Gastroesophageal sphincter (tissue), 4 donors: ENCODE measurements around the gene TAF11L12. TPM values are rescaled to one million over a fixed set of nuclear protein-coding genes. Genes with fewer than 3 reads are reported as not detected.
"Not testable (repeated sequence)": the region's sequence is repeated elsewhere in the genome, so short reads cannot be mapped to it uniquely, and the experiment has no call there.

Experiments
- ATAC-seq: fragments of 150-250 bp; one replicate; pipeline ENCODE4 v1.9.1; 2016; ENCODE audit warnings: mild to moderate bottlenecking, moderate library complexity
- H3K27ac ChIP-seq, 4 donors: fragments of 200-600 bp; sonication (generic) in 3 of 4; 1 replicate in 3 of 4; 2 replicates in 1 of 4; pipeline ENCODE4 v1.5.1; 2016 to 2019
- H3K27me3 ChIP-seq: fragments of 200-600 bp; sonication (generic); one replicate; pipeline ENCODE4 v1.5.1; 2019
- H3K36me3 ChIP-seq, 2 donors: fragments of 200-600 bp; sonication (generic); one replicate each; pipeline ENCODE4 v1.5.1; 2019; ENCODE audit warnings: control low read depth in 1 of 2
- H3K4me1 ChIP-seq, 3 donors: fragments of 200-600 bp; sonication (generic); 1 replicate in 2 of 3; 2 replicates in 1 of 3; pipeline ENCODE4 v1.5.1; 2016 to 2019; ENCODE audit warnings: control low read depth in 2 of 3
- H3K4me3 ChIP-seq, 2 donors: fragments of 200-600 bp; sonication (generic); one replicate each; pipeline ENCODE4 v1.5.1; 2019; ENCODE audit warnings: mild to moderate bottlenecking in 1 of 2, moderate library complexity in 1 of 2
- H3K9me3 ChIP-seq, 3 donors: fragments of 200-600 bp; sonication (generic); one replicate each; pipeline ENCODE4 v1.5.1; 2017 to 2019; ENCODE audit warnings: control low read depth in 2 of 3
- EP300 ChIP-seq: sonication (generic); formaldehyde crosslinking; IDR thresholded peaks from one replicate; pipeline ENCODE4 v1.6.1; 2017; ENCODE audit warnings: antibody characterized with exemption, mild to moderate bottlenecking
- POLR2A ChIP-seq, 2 donors: fragments of 450-650 bp; IDR thresholded peaks; one replicate each; pipeline ENCODE4 v1.6.1; 2017; ENCODE audit warnings: antibody characterized with exemption in 2 of 2, mild to moderate bottlenecking in 2 of 2, moderate library complexity in 1 of 2
- POLR2AphosphoS5 ChIP-seq: sonication (generic); formaldehyde crosslinking; IDR thresholded peaks from one replicate; pipeline ENCODE4 v1.6.1; 2017; ENCODE audit warnings: antibody characterized with exemption
- WGBS, 2 donors: methylation state at CpG; one replicate each; pipeline ENCODE4 v1.1.5; 2018; ENCODE audit warnings: low coverage in 1 of 2; 5-methylcytosine and 5-hydroxymethylcytosine counted together
- total RNA-seq, 4 donors: library from RNA; depleted of rRNA; stranded (reverse); fragments of >200 nt; gene quantifications; one replicate each; pipeline ENCODE4 v1.1.0, GENCODE V29; 2016
- TF ChIP-seq, protein P1 (sequence below), 4 experiments: fragments of 200-600 bp in 2 of 4; fragments of 450-650 bp in 2 of 4; sonication (generic) in 1 of 4; IDR thresholded peaks; one replicate each; pipeline ENCODE4 v1.5.1; 2017 to 2019; ENCODE audit warnings: antibody characterized with exemption in 4 of 4, mild to moderate bottlenecking in 2 of 4, moderate library complexity in 2 of 4

Gene TAF11L12
- total RNA-seq, 4 donors from 2014 or later: not detected

GRCh38 chr5:17614872-17615605 lies 4.8 kb downstream of the TAF11L12 start:
- H3K9me3 ChIP-seq: no peaks in the 10 kb centered on the region
- 60 to 93% methylated on average over 1 to 4 of the region's 17 CpGs for WGBS, 2 donors
- no peak overlapping the region for H3K4me3 ChIP-seq
- H3K27ac ChIP-seq: no peak overlapping the region
- ATAC-seq: no peak
- no peaks in the 10 kb centered on the region for H3K27me3 ChIP-seq
- TF ChIP-seq EP300 (no peak), POLR2AphosphoS5 (no peak), POLR2A (IDR thresholded peaks at IDR 0.05) (no peak)
- TF ChIP-seq, protein P1, sequence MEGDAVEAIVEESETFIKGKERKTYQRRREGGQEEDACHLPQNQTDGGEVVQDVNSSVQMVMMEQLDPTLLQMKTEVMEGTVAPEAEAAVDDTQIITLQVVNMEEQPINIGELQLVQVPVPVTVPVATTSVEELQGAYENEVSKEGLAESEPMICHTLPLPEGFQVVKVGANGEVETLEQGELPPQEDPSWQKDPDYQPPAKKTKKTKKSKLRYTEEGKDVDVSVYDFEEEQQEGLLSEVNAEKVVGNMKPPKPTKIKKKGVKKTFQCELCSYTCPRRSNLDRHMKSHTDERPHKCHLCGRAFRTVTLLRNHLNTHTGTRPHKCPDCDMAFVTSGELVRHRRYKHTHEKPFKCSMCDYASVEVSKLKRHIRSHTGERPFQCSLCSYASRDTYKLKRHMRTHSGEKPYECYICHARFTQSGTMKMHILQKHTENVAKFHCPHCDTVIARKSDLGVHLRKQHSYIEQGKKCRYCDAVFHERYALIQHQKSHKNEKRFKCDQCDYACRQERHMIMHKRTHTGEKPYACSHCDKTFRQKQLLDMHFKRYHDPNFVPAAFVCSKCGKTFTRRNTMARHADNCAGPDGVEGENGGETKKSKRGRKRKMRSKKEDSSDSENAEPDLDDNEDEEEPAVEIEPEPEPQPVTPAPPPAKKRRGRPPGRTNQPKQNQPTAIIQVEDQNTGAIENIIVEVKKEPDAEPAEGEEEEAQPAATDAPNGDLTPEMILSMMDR (IDR thresholded peaks at IDR 0.05): no peak
- H3K4me1 ChIP-seq: no peaks in the 10 kb centered on the region
- no peaks in the 10 kb centered on the region for H3K36me3 ChIP-seq

DNA sequence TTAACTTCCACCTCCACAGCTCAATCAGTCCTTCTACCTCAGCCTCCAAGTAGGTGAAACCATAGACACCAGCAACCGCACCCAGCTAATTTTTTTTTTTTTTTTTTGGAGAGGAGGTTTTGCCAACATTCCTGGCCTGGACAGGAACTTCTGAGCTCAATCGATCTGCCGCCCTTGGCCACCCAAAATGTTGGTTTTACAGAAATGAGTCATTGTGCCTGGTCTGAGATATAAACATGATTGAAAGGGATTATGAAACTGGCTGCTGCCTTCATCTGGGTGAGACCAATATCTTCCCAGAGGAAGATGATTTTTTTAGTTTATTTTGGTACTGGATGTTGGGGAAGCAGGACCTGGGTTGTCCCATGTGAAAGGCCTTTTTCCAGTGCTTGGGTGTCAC lies 9.2 kb downstream of the TAF11L12 start:
- H3K4me3 ChIP-seq: no peak overlapping the region
- no peaks in the 10 kb centered on the region for H3K27me3 ChIP-seq
- H3K27ac ChIP-seq: no peak overlapping the region
- TF ChIP-seq POLR2AphosphoS5: no peak
- no peak for ATAC-seq
- 95 to 100% methylated on average over 1 to 3 of the region's 3 CpGs for WGBS, 2 donors
- H3K36me3 ChIP-seq: no peaks in the 10 kb centered on the region
- no peaks in the 10 kb centered on the region for H3K4me1 ChIP-seq
- H3K9me3 ChIP-seq: no peaks in the 10 kb centered on the region

DNA sequence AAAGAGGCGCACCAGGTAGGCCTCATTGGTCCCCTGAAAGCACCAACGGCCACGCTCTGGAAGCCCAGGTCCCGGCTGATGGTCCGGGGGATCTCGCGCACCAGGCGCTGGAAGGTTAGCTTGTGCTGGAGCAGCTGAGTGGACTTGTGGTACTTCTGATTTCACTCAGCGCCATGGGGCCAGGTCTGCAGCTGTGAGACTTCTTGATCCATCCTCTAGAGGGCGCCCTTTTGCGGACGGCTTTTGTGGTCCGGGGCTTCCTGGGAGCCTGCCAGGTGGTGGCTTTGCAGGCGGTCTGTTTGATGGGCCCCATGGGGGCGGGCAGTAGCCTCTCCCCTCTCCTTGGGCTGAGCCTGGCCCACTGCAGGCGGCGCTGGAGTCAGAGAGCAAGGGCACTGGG lies 10.4 kb downstream of the TAF11L12 start:
- no peaks in the 10 kb centered on the region for H3K27me3 ChIP-seq
- H3K36me3 ChIP-seq: no peaks in the 10 kb centered on the region
- no CpG with 5 or more reads among the region's 17 CpGs for WGBS, 2 donors
- no peaks in the 10 kb centered on the region for H3K4me1 ChIP-seq
- ATAC-seq: no peak
- TF ChIP-seq, protein P1 (IDR thresholded peaks at IDR 0.05): no peak
- TF ChIP-seq POLR2A (IDR thresholded peaks at IDR 0.05): no peak
- TF ChIP-seq POLR2AphosphoS5: no peak
- TF ChIP-seq EP300: no peak
- H3K27ac ChIP-seq: no peak overlapping the region
- H3K4me3 ChIP-seq: no peak overlapping the region
- no peaks in the 10 kb centered on the region for H3K9me3 ChIP-seq

- Histone ChIP-seq H3K9me3 (no peaks in the 10 kb centered on the region), H3K27ac (no peak overlapping the region), H3K36me3 (no peaks in the 10 kb centered on the region), H3K4me1 (no peaks in the 10 kb centered on the region), H3K27me3 (no peaks in the 10 kb centered on the region), H3K4me3 (no peak overlapping the region)
- WGBS, 2 donors: 100% methylated on average over 2 of the region's 11 CpGs; no CpG with 5 or more reads in 1 of the 2 donors
- TF ChIP-seq, protein P1 (IDR thresholded peaks at IDR 0.05): no peak
- TF ChIP-seq POLR2A (IDR thresholded peaks at IDR 0.05): no peak
- TF ChIP-seq POLR2AphosphoS5: no peak
- TF ChIP-seq EP300: no peak
- no peak for ATAC-seq
Measured at GRCh38 chr5:17625686-17626085, 15.5 kb downstream of the TAF11L12 start.

DNA sequence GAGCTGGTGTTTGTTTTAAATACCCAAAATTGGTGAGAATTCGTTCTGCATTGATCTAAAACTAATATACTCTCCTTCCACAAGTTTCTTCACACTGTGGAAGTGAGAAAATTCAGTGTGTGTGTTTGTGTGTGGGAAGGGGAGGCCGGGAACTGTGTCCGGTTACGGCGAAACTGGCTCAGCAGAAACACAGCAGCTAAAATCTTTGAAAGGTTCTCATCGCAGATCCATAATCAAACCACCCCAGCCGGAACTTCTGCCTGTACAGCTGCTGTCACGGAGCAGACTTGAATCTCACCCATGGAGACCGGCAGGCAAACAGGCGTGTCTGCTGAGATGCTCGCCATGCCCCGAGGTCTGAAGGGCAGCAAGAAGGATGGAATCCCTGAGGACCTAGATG lies 21.6 kb downstream of the TAF11L12 start, which contains the start of gene TAF11L13:
TSS of gene TAF11L13 (plus strand) at position 301 of the 400 bp plus-strand sequence.
- not testable (repeated sequence) for ATAC-seq, H3K27ac ChIP-seq, H3K4me1 ChIP-seq, H3K4me3 ChIP-seq, H3K9me3 ChIP-seq, H3K36me3 ChIP-seq, H3K27me3 ChIP-seq
- no CpG with 5 or more reads among the region's 12 CpGs for WGBS, 2 donors

- no peaks in the 10 kb centered on the region for H3K9me3 ChIP-seq
- H3K27me3 ChIP-seq: no peaks in the 10 kb centered on the region
- no peak for ATAC-seq
- H3K27ac ChIP-seq: no peak within 1 kb of the TSS
- H3K36me3 ChIP-seq: no peaks in the 10 kb centered on the region
- no peak within 1 kb of the TSS for H3K4me3 ChIP-seq
- no peaks in the 10 kb centered on the region for H3K4me1 ChIP-seq
- 83 to 88% methylated on average over 1 to 3 of the region's 5 CpGs for WGBS, 2 donors
- TF ChIP-seq, protein P1 (IDR thresholded peaks at IDR 0.05): no peak
- no peak for TF ChIP-seq EP300
- TF ChIP-seq POLR2AphosphoS5: no peak
- TF ChIP-seq POLR2A (IDR thresholded peaks at IDR 0.05): no peak
Measured at GRCh38 chr5:17634160-17634559, 24.0 kb downstream of the TAF11L12 start, which contains the start of gene TAF11L14. Gene TAF11L14, plus strand, starts transcription at chr5:17634460.

- not testable (repeated sequence) for H3K27ac ChIP-seq, H3K27me3 ChIP-seq, ATAC-seq, H3K9me3 ChIP-seq, H3K4me3 ChIP-seq, H3K36me3 ChIP-seq, H3K4me1 ChIP-seq
- 87 to 92% methylated on average over 4 to 5 of the region's 10 CpGs for WGBS, 2 donors
Measured at GRCh38 chr5:17649232-17649631, 39.0 kb downstream of the TAF11L12 start.

DNA sequence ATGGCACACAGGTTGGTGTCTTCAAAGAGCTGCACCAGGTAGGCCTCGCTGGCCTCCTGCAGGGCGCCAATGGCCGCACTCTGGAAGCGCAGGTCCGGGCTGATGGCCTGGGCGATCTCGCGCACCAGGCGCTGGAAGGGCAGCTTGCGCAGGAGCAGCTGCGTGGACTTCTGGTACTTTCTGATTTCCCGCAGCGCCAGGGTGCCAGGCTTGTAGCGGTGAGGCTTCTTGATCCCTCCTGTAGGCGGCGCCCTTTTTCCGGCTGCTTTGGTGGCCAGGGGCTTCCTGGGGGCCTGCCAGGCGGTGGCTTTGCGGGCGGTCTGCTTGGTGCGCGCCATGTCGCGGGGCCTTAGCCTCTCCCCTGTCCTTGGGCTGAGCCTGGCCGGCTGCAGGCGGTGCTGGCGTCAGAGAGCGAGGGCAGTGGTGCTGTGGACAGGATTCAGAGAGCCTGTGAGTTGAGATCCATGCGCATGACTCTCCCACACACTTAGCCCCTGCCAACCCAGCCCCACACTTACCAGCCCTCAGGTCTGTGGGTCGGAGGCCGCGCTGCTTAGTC lies 45.1 kb downstream of the TAF11L12 start:
- not testable (repeated sequence) for H3K27me3 ChIP-seq, ATAC-seq, H3K4me3 ChIP-seq, H3K27ac ChIP-seq, H3K36me3 ChIP-seq, H3K4me1 ChIP-seq, H3K9me3 ChIP-seq
- no CpG with 5 or more reads among the region's 32 CpGs for WGBS, 2 donors
